Endothelial cell of umbilical vein (primary cell): ENCODE data around the gene SEMA4D. TPM values are rescaled to one million over a fixed set of nuclear protein-coding genes. Genes with fewer than 3 reads are reported as not detected.

ENCODE experiments used
- BruUV-seq: library from RNA; stranded (reverse); fragments of 400-500 nt; replicated peaks from 2 replicates; lab custom pipeline; 2021; lab: Mats Ljungman, UMichigan
- CTCF ChIA-PET: fragments of 300-600, 350-600 bp; sonication (Branson Sonifier 250); formaldehyde crosslinking; loops from one replicate; lab custom pipeline; 2021; ENCODE audit warnings: antibody characterized with exemption, inconsistent platforms; lab: Charles Lee
- POLR2A ChIA-PET: fragments of 300-600, 350-600 bp; sonication (Branson Sonifier 250); formaldehyde crosslinking; loops from one replicate; lab custom pipeline; 2021; ENCODE audit warnings: antibody characterized with exemption, inconsistent platforms; lab: Charles Lee
- DNase-seq: peaks from one replicate; pipeline ENCODE4 v3.0.0-alpha.2; 2011; ENCODE audit warnings: low read depth, low spot score
- FAIRE-seq: peaks from 2 replicates; lab custom pipeline; 2011; peaks lifted over from hg19 to GRCh38; lab: Jason Lieb, UNC
- H2AFZ ChIP-seq: 2 replicates; pipeline ENCODE4 v1.6.0; 2012; ENCODE audit warnings: low read depth, low read length, control low read depth, inconsistent platforms
- H3K27ac ChIP-seq: 2 replicates; pipeline ENCODE4 v1.5.1; 2011; ENCODE audit warnings: low read depth, mild to moderate bottlenecking, control low read depth, low read length, moderate library complexity; ENCODE audit not compliant: insufficient read depth
- H3K27me3 ChIP-seq, 2 experiments: 2 replicates each; pipeline versions ENCODE4 v1.6.0 to v1.6.1; 2011; ENCODE audit warnings: low read length in 2 of 2, mixed read lengths in 1 of 2; ENCODE audit not compliant: control insufficient read depth in 2 of 2, insufficient read depth in 2 of 2
- H3K36me3 ChIP-seq, 2 experiments: 2 replicates in 1 of 2; 3 replicates in 1 of 2; pipeline ENCODE4 v1.5.1; 2011; ENCODE audit warnings: low read length in 2 of 2, mild to moderate bottlenecking in 1 of 2, moderate library complexity in 1 of 2; ENCODE audit not compliant: control insufficient read depth in 2 of 2, insufficient read depth in 2 of 2; ENCODE audit errors: extremely low read depth in 1 of 2
- H3K4me1 ChIP-seq: 3 replicates; pipeline ENCODE4 v1.5.1; 2011; ENCODE audit warnings: mild to moderate bottlenecking, low read length; ENCODE audit not compliant: control insufficient read depth, insufficient read depth; ENCODE audit errors: extremely low read depth
- H3K4me2 ChIP-seq: 2 replicates; pipeline ENCODE4 v1.6.1; 2011; ENCODE audit warnings: low read length, control low read depth, mixed read lengths; ENCODE audit not compliant: insufficient read depth
- H3K4me3 ChIP-seq, 3 experiments: fragments of 200-600 bp in 1 of 3; sonication (generic), shearing (Covaris generic) in 1 of 3; replicated peaks in 1 of 3; 2 replicates each; pipeline ENCODE4 v1.5.1; 2011 to 2016; ENCODE audit warnings: control low read depth in 3 of 3, low read length in 3 of 3, mild to moderate bottlenecking in 2 of 3, inconsistent platforms in 1 of 3, low read depth in 1 of 3, moderate library complexity in 1 of 3; ENCODE audit not compliant: insufficient read depth in 1 of 3
- H3K79me2 ChIP-seq: 2 replicates; pipeline ENCODE4 v1.6.0; 2012; ENCODE audit warnings: low read length, inconsistent platforms; ENCODE audit not compliant: control insufficient read depth, insufficient read depth
- H3K9ac ChIP-seq: replicated peaks from 2 replicates; pipeline ENCODE3; 2011; ENCODE audit warnings: low read length, control low read depth; ENCODE audit not compliant: insufficient read depth; ENCODE audit errors: extremely low read depth
- H3K9me1 ChIP-seq: replicated peaks from 3 replicates; pipeline ENCODE4 v1.6.0; 2011; ENCODE audit warnings: mild to moderate bottlenecking, low read length; ENCODE audit not compliant: control insufficient read depth, insufficient read depth; ENCODE audit errors: extremely low read depth
- H3K9me3 ChIP-seq: replicated peaks from 2 replicates; pipeline ENCODE4 v1.5.1; 2012; ENCODE audit warnings: low read length, inconsistent platforms; ENCODE audit not compliant: control insufficient read depth, insufficient read depth
- H4K20me1 ChIP-seq: replicated peaks from 2 replicates; pipeline ENCODE3; 2011; ENCODE audit warnings: mild to moderate bottlenecking, low read length; ENCODE audit not compliant: control insufficient read depth, insufficient read depth; ENCODE audit errors: extremely low read depth
- EZH2 ChIP-seq: IDR thresholded peaks from 2 replicates; pipeline ENCODE4 v1.6.1; 2012; ENCODE audit warnings: borderline replicate concordance, low read depth, mild to moderate bottlenecking, moderate library complexity, low read length, inconsistent platforms; ENCODE audit not compliant: severe bottlenecking
- JUN ChIP-seq: IDR thresholded peaks from 2 replicates; pipeline ENCODE4 v1.6.1; 2011; ENCODE audit warnings: borderline replicate concordance, low read depth; ENCODE audit not compliant: insufficient read length, insufficient read depth
- MYC ChIP-seq: IDR thresholded peaks from one replicate; pipeline ENCODE4 v1.6.1; 2011; ENCODE audit warnings: mild to moderate bottlenecking, low read depth, low read length
- POLR2A ChIP-seq: IDR thresholded peaks from 2 replicates; pipeline ENCODE4 v1.6.1; 2012; ENCODE audit warnings: low read depth, mild to moderate bottlenecking, control low read depth, low read length
- dilution Hi-C: fragments of 300-500 bp; cut with MboI; formaldehyde crosslinking; loops from one replicate; pipeline ENCODE4 v1.15.0; 2019; ENCODE audit warnings: low sequenced_read_pairs; ENCODE audit not compliant: extremely low pct_ligation_motif_present
- intact Hi-C: fragments of 100-400 bp; cut with micrococcal nuclease; formaldehyde crosslinking; loops from one replicate; pipeline ENCODE4 v1.10.0; 2022
- polyA plus RNA-seq, 4 experiments: library from polyadenylated mRNA; depleted of rRNA in 3 of 4; stranded (reverse) in 3 of 4; unstranded in 1 of 4; fragments of >200 nt; gene quantifications; 2 replicates each; pipeline versions ENCODE4 v1.2.1 to v1.2.3, GENCODE V29; 2011 to 2012; ENCODE audit warnings: missing spikeins in 1 of 4
- total RNA-seq: library from RNA; stranded (reverse); gene quantifications from 2 replicates; pipeline ENCODE4 v1.2.3, GENCODE V29; 2021
- TF ChIP-seq, protein P1 (sequence below), 2 donors: IDR thresholded peaks; 1 replicate in 1 of 2; 2 replicates in 1 of 2; pipeline ENCODE4 v1.5.1; 2011; ENCODE audit warnings: low read length in 2 of 2, mild to moderate bottlenecking in 2 of 2, moderate library complexity in 2 of 2, control low read depth in 1 of 2, inconsistent platforms in 1 of 2, low read depth in 1 of 2; ENCODE audit not compliant: insufficient read depth in 1 of 2; ENCODE audit errors: extremely low read depth in 1 of 2
- TF ChIP-seq, protein P2 (sequence below): IDR thresholded peaks from 2 replicates; pipeline ENCODE4 v1.6.1; 2011; ENCODE audit not compliant: insufficient read depth, insufficient read length

The SEMA4D gene
- total and polyA plus RNA-seq, 2 donors (not counting 3 experiments of a cell fraction or from before 2014, with no cell fraction given): 3.9 to 15.7 TPM

GRCh38 chr9:89464300-89464901 lies 33.5 kb downstream of the SEMA4D start:
- peaks cover 5% of the 10 kb centered on the region for H3K4me1 ChIP-seq
- no peak overlapping the region for H3K4me3 ChIP-seq
- H3K36me3 ChIP-seq: no peaks in the 10 kb centered on the region
- H3K79me2 ChIP-seq: no peaks in the 10 kb centered on the region
- H3K9ac ChIP-seq: no peak overlapping the region
- no peak for DNase-seq
- intact Hi-C loops: no loop called here
- CTCF ChIA-PET: no interaction called here
- no peaks in the 10 kb centered on the region for H3K27me3 ChIP-seq
- no peaks in the 10 kb centered on the region for H3K9me1 ChIP-seq
- no peak for FAIRE-seq
- no peak overlapping the region for H3K4me2 ChIP-seq
- no peak overlapping the region for H2AFZ ChIP-seq
- TF ChIP-seq, protein P1, sequence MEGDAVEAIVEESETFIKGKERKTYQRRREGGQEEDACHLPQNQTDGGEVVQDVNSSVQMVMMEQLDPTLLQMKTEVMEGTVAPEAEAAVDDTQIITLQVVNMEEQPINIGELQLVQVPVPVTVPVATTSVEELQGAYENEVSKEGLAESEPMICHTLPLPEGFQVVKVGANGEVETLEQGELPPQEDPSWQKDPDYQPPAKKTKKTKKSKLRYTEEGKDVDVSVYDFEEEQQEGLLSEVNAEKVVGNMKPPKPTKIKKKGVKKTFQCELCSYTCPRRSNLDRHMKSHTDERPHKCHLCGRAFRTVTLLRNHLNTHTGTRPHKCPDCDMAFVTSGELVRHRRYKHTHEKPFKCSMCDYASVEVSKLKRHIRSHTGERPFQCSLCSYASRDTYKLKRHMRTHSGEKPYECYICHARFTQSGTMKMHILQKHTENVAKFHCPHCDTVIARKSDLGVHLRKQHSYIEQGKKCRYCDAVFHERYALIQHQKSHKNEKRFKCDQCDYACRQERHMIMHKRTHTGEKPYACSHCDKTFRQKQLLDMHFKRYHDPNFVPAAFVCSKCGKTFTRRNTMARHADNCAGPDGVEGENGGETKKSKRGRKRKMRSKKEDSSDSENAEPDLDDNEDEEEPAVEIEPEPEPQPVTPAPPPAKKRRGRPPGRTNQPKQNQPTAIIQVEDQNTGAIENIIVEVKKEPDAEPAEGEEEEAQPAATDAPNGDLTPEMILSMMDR (IDR thresholded peaks at IDR 0.05; ENCODE audit: extremely low read depth in 1 of 2, insufficient read depth in 1 of 2, low read depth in 1 of 2, low read length in 2 of 2): no peak
- TF ChIP-seq EZH2 (no peak), JUN (no peak), POLR2A (no peak), MYC (no peak)
- TF ChIP-seq, protein P2, sequence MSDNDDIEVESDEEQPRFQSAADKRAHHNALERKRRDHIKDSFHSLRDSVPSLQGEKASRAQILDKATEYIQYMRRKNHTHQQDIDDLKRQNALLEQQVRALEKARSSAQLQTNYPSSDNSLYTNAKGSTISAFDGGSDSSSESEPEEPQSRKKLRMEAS: no peak
- no peak overlapping the region for H3K27ac ChIP-seq
- POLR2A ChIA-PET: no interaction called here
- BruUV-seq: no TSS peak
- H3K9me3 ChIP-seq: no peaks in the 10 kb centered on the region
- dilution Hi-C loops: no loop called here
- H4K20me1 ChIP-seq: no peaks in the 10 kb centered on the region
